ENCODE data around the gene NCEH1. TPM values are rescaled to one million over a fixed set of nuclear protein-coding genes. Genes with fewer than 3 reads are reported as not detected.

The NCEH1 gene
- total RNA-seq, 1 donor from 2014 or later = 19.1 TPM

DNA sequence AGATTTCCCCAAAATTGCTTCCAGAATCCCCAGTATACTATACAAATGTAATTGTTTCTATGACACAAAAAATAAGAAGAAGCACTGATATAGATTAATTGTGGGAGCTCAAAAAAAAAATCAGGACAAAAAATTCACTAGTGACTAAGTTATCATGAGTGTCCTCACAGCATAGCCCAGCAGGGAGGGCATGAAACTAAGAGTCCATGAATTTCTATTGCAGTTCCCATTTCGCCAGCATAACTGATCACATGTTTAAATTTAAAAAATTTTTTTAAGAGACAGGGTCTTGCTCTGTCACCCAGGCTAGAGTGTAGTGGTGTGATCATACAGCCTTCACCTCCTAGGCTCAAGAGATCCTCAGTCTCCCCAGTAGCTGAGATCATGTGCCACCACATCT lies 10.6 kb downstream of the NCEH1 start:
- TF ChIP-seq, protein P1, sequence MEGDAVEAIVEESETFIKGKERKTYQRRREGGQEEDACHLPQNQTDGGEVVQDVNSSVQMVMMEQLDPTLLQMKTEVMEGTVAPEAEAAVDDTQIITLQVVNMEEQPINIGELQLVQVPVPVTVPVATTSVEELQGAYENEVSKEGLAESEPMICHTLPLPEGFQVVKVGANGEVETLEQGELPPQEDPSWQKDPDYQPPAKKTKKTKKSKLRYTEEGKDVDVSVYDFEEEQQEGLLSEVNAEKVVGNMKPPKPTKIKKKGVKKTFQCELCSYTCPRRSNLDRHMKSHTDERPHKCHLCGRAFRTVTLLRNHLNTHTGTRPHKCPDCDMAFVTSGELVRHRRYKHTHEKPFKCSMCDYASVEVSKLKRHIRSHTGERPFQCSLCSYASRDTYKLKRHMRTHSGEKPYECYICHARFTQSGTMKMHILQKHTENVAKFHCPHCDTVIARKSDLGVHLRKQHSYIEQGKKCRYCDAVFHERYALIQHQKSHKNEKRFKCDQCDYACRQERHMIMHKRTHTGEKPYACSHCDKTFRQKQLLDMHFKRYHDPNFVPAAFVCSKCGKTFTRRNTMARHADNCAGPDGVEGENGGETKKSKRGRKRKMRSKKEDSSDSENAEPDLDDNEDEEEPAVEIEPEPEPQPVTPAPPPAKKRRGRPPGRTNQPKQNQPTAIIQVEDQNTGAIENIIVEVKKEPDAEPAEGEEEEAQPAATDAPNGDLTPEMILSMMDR (IDR thresholded peaks at IDR 0.05) = no peak
- Histone ChIP-seq H3K4me1 (no peaks in the 10 kb centered on the region), H3K36me3 (no peaks in the 10 kb centered on the region), H3K4me3 (no peak overlapping the region), H3K27me3 (no peaks in the 10 kb centered on the region), H3K9me3 (no peaks in the 10 kb centered on the region), H3K27ac (no peak overlapping the region)
- no peak for DNase-seq (ENCODE audit: low spot score in 2 of 2)
- intact Hi-C loops (cut with DNase I) = no loop called here

DNA sequence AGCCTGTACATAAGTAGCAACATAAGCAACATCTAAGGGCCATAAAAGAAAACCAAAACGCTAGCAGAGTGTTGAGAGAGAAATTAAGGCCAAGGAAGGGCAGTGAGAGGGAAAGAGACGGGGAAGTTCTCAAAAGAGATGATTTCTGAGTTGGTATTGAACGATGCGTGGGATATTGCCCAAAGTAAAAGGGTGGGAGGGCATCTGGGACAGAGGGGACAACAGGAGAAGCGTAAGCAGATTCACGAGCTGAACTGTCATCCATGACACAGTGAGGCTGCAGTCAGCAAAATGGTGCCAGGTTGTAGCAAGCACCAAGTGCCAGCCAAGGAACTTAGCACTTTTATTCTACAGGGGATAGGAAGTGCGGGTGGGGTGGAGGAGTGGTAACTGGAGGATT lies 11.8 kb downstream of the NCEH1 start:
- H3K27ac ChIP-seq = no peak overlapping the region
- DNase-seq (ENCODE audit: low spot score in 2 of 2) = no peak
- no peaks in the 10 kb centered on the region for H3K4me1 ChIP-seq
- H3K4me3 ChIP-seq = no peak overlapping the region
- H3K9me3 ChIP-seq = no peaks in the 10 kb centered on the region
- TF ChIP-seq, protein P1 (IDR thresholded peaks at IDR 0.05) = no peak
- H3K27me3 ChIP-seq = no peaks in the 10 kb centered on the region
- intact Hi-C loops (cut with DNase I) = no loop called here
- H3K36me3 ChIP-seq = no peaks in the 10 kb centered on the region

DNA sequence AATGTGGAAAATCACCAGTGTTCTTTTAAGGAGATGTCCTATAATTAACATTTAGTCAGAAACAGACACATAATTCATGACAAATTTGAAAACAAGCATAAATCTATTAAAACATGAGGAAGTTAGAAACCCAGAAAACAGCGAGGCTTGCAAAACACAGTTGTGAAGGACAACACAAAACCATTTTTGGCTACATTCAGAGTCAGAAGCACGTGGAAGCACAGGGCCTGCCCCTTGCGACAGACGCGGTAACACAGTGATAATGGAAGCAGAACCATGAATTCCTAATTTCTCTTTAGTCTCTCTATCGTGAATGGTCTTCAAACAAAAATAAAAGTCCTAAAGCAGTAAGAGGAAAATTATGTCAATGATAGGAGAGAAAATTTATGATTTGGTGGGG lies 12.2 kb downstream of the NCEH1 start:
- Histone ChIP-seq H3K9me3 (no peaks in the 10 kb centered on the region), H3K4me3 (no peak overlapping the region), H3K27me3 (no peaks in the 10 kb centered on the region), H3K4me1 (no peaks in the 10 kb centered on the region), H3K27ac (no peak overlapping the region), H3K36me3 (no peaks in the 10 kb centered on the region)
- intact Hi-C loops (cut with DNase I) = no loop called here
- no peak for DNase-seq (ENCODE audit: low spot score in 2 of 2)
- TF ChIP-seq, protein P1 (IDR thresholded peaks at IDR 0.05) = no peak

DNA sequence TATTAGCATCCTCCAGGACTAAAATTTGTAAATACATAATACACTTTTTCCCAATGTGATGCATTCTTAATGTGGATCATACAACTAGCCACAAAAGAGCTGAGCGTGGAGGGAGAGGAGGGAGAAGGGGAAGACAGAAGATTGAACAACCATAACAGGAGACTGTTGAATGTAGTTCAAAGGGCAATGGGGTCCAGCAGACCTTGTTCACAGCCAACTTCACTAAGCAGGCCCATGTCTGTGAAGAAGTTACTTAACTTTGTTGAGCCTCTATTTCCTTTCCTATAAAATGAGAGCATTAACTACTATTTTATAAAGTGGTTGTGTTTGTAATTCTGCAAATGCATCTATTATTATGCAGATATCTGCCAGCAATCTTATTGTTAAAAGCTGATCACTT lies 13.3 kb downstream of the NCEH1 start:
- H3K27ac ChIP-seq = no peak overlapping the region
- no peaks in the 10 kb centered on the region for H3K9me3 ChIP-seq
- TF ChIP-seq, protein P1 (IDR thresholded peaks at IDR 0.05) = no peak
- H3K4me1 ChIP-seq = no peaks in the 10 kb centered on the region
- no peaks in the 10 kb centered on the region for H3K27me3 ChIP-seq
- no peak for DNase-seq (ENCODE audit: low spot score in 2 of 2)
- intact Hi-C loops (cut with DNase I) = no loop called here
- no peak overlapping the region for H3K4me3 ChIP-seq
- no peaks in the 10 kb centered on the region for H3K36me3 ChIP-seq

DNA sequence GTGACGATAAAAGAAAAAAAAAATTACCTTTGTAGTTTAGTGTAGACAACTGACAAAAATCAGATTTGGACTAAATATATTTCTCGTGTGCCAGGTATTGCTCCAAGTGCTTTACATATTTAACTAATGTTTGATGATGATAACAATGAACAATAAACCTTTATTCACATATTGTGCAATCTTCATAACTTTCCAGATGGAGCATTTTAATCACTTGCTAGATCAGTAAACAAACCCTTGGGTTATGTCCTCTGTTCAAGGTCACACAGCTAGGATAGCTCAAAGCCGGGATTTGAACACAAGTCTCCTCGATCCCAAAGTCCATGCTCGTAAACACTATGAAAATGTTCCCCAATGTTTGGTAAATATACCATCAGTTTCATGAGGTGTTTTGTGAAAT lies 14.5 kb downstream of the NCEH1 start:
- TF ChIP-seq, protein P1 (IDR thresholded peaks at IDR 0.05) = no peak
- no peak for DNase-seq (ENCODE audit: low spot score in 2 of 2)
- Histone ChIP-seq H3K9me3 (no peaks in the 10 kb centered on the region), H3K4me1 (no peaks in the 10 kb centered on the region), H3K27ac (no peak overlapping the region), H3K4me3 (no peak overlapping the region), H3K27me3 (no peaks in the 10 kb centered on the region), H3K36me3 (no peaks in the 10 kb centered on the region)
- intact Hi-C loops (cut with DNase I) = no loop called here

DNA sequence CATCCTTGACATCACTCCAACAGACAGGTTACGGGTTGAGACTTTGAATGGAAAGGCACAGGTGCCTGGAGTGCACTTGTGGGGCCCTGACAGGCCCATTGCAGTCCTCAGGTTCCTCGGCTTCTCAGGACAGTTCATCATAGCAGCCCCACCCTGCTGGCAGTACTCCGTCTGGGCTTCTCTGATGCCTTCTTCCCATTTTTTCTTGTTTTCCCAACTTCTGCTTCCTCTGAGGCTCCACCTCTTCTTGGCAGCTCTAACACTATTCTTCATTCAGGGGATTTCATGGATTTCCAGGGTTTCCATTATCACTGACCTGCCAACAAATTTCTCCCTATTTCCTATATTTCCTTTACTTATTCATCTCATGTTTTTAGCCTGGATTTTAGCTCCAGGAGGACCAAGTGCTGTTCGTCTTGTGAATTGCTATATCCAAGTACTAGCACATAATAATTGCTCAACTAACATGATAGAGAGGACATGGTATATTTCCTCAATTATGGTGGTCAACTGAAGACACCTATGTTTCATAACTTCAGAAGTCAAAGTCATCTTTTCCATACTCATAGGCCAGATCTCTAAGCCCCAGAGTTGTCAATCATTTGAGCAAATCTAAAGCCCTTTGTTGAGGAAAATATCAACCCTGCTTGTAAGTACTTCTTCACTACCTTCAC lies 16.2 kb downstream of the NCEH1 start:
- intact Hi-C loops (cut with DNase I) = no loop called here
- Histone ChIP-seq H3K4me3 (no peak overlapping the region), H3K27me3 (no peaks in the 10 kb centered on the region), H3K36me3 (no peaks in the 10 kb centered on the region), H3K4me1 (no peaks in the 10 kb centered on the region), H3K27ac (no peak overlapping the region), H3K9me3 (no peaks in the 10 kb centered on the region)
- TF ChIP-seq, protein P1 (IDR thresholded peaks at IDR 0.05) = no peak
- no peak for DNase-seq (ENCODE audit: low spot score in 2 of 2)
